Measurements from ENCODE around the gene LNX2.
A peak's percentile ranks its signal among the peaks of the same experiment; 100 is the strongest.

LNX2 gene
- long read RNA-seq, donor 1, full-length matches to known transcripts: 2 of 2 reads
- long read RNA-seq, donor 1, partial matches to known transcripts: 0 of 2 reads
- long read RNA-seq, donor 1, other reads (novel, unspliced or antisense): 0 of 2 reads
- long read RNA-seq, donor 2, full-length matches to known transcripts: 2 of 120 reads
- long read RNA-seq, donor 2, partial matches to known transcripts: 87 of 120 reads
- long read RNA-seq, donor 2, other reads (novel, unspliced or antisense): 31 of 120 reads
- long read RNA-seq, donor 3, full-length matches to known transcripts: 1 of 1 reads
- long read RNA-seq, donor 3, partial matches to known transcripts: 0 of 1 reads
- long read RNA-seq, donor 3, other reads (novel, unspliced or antisense): 0 of 1 reads
- long read RNA-seq, donor 4: 0 reads
- long read RNA-seq, donor 5, full-length matches to known transcripts: 1 of 191 reads
- long read RNA-seq, donor 5, partial matches to known transcripts: 183 of 191 reads
- long read RNA-seq, donor 5, other reads (novel, unspliced or antisense): 7 of 191 reads
- long read RNA-seq, donor 6, full-length matches to known transcripts: 1 of 1 reads
- long read RNA-seq, donor 6, partial matches to known transcripts: 0 of 1 reads
- long read RNA-seq, donor 6, other reads (novel, unspliced or antisense): 0 of 1 reads
- long read RNA-seq, donor 7, full-length matches to known transcripts: 1 of 199 reads
- long read RNA-seq, donor 7, partial matches to known transcripts: 192 of 199 reads
- long read RNA-seq, donor 7, other reads (novel, unspliced or antisense): 6 of 199 reads
- long read RNA-seq, donor 8, full-length matches to known transcripts: 4 of 106 reads
- long read RNA-seq, donor 8, partial matches to known transcripts: 102 of 106 reads
- long read RNA-seq, donor 8, other reads (novel, unspliced or antisense): 0 of 106 reads

DNA sequence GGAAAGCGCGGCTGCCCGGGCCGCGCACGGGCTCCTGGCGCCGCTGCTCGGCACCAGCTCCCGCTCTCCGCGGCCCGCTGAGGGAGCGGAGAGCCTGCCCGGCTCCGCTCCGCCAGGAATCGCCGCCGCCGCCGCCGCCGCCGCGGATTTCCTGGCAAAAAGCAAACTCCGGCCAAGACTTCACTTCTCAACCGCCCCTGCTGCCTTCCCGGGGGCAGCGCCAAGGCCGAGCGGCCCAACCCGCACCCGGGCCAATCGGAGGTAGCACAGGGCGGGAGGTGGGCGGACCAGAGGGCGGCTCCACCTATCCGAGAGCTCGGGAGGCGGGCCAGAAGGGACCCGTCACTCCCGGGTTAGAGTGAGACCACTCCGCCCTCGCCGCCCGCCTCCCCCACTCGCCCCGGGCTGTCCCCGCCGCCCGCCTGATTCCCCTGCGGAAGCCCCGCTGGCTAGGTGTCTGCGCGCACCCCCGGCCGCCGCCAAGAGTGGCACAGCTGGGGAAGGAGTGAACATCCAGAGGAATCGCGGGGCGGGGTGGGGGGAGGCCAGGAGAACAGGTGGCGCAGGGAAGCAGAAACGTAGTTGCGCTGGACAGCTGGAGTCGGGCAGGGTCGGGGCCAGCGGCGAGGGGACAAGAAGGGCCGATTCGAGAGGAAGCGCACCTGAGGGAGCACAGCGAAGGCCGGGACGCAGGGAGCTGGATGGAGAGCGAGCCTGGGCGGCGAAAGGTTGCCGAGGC is at the start of gene LNX2:
Gene LNX2 (minus strand): TSS at position 153 of the 739 bp plus-strand sequence. CDS start 38,826 bp downstream, outside the sequence.
- DNase-seq: peak; percentile 94

DNA sequence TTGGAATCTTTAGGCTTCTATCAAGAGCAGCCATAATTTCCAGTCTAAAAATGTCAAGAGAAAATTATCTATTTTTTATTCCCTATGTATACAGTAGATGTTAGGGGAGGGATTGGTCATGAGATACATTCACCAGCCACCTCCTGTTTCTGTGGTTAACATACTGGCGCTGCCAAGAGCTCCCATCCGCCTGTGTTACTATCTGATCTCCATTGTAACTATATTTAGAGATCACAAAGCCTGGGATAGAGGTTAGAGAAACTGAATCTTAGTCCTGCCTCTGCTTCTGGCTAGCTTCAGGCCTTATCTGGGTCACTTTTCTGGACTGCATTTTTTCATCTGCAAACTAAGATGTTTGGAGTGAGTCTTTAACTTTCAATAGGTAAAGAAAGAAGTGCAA is 47.6 kb upstream of the LNX2 start:
- DNase-seq: no peak

DNA sequence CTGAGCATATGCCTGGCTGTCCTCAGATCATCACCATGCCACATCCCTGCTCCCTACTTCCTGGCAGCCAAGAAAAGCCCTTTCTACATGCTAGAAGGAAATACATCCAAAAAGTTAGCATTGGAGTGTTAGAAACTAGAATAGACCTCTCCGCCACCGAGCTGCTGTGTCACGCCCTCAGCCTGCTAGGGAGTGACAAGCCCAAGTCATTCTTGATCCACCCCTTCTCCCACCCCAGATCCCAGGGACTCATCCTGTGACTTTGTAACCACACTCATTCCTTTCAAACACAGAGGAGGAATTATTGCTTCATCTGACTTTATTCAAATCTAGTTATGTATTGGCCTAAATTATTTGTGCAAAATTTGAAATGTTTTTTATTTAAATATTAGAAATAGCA is 46.6 kb upstream of the LNX2 start:
- DNase-seq: no peak

DNA sequence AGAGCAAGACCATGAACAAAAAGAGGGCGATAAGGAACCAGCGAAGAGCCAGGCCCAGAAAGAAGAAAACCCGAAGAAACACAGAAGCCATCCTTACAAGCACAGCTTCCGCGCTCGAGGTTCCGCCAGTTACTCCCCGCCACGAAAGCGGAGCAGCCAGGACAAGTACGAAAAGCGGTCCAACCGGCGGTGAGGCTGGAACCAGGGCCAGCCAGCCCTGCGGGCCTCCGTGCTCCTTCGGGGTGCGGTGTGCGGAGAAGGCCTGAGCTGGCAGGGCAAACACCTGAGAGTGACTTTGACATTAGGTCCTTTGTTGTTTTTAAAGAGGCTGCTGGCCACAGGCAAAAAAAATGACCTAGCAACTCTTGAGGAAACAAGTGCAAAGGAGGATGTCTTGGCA is 45.4 kb upstream of the LNX2 start:
- no peak for DNase-seq

DNA sequence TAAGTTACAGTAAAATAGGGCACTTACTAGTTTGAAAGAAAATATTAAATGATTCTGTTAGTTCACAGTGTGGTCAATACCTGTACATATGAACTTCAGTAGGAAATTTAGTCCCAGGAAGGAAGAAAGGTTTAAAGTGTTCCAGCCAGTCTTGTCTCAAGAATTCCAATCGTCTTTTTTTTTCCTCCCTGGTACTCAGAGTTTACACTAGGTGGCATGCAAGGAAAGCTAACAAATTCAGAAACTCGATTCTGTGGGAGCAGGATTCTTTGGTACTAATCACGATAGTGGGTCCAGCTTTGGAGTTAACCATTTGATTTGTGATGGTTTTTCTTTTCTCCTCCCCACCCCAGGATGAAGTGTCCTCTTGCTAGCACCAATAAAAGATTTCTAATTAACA is 45.0 kb upstream of the LNX2 start:
- no peak for DNase-seq

DNA sequence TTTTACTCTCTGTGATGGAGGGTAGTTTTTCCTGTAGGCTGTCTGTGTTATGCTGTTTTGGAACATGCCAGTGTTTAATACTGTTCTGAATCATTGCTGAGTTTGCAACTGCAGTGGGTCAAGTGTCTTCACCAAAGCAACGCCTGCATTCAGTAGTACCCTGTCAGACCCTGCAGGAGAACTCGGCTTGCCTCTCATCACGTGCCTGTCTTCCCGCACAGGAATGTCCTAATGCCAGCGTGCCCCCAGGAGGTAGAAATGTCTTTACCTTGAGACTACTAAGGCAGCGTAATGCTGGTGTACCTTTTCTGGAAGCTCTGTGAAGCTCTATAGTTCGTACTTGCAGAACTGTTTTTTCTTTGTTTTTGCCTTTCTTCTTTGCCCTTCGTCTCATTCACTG is 43.6 kb upstream of the LNX2 start:
- no peak for DNase-seq

DNA sequence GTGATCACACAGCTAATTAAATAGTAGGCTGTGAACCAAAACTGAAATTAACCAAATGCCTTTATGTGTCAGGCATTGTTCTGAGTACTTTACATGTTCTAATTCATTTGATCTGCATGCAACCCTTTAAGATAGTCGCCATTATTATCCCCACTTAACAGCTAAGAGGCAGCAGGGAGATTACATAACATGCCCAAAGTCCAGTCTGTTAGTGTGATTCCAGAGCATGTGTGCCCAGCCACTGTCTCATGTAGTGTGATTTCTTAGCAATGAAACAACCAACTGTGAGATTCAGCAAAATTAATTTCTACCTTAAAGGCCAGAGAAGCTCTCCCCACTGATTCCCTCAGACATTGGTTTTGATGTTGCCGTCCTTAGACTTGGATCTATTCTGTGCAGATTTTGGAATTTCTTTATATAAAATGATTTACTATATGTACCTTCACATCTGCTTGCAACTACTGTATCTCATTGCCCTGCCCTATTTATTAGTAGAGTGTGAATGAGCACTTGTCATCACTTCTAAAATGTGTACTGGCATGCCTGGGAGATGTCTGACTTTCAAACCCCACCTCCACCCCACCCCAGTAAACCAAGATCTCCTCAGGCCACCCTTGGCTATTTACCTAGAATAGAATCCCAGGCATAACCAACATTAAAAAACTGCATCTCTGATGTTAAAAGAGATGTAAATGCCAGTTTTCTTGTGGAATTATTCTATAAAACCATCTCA is 42.6 kb upstream of the LNX2 start:
- DNase-seq: no peak

DNA sequence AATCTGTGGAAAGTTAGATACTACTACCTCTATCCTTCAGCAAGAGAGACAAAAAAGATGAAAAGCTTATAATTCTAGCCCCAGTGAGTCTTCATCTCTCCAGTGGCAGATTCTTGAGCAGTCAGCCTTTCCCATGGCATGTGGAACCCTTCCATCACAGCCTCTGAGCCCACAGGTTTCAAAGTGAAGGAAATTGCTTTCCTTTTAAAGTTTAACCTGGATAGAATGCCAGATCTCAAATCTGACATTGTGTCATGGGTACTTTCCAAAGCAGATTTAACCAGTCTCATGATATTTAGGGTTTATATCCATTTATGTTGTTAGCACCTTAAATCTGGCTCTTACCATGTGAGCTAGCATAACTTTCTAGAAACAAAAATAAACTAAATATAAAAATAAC is 40.7 kb upstream of the LNX2 start:
- no peak for DNase-seq

DNA sequence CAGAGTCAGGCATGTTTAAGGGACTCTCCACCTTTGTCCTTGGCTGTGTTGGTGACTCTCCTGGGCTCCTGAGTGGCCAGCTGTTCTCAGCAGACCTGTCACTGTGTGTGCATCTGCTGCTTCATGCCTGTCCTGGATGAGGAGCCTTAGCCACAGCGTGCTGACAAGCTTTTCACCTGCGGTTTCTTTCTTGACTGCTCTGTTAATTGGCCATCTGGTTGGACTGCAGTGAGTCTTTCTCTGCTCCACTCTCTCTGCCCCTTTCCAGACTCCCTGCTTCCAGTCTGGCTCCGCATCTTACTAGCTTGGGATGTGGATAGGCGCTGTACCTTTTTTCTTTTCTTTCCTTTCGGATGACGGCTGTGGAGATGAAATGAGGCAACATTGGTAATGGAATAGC is 40.2 kb upstream of the LNX2 start:
- DNase-seq: no peak

DNA sequence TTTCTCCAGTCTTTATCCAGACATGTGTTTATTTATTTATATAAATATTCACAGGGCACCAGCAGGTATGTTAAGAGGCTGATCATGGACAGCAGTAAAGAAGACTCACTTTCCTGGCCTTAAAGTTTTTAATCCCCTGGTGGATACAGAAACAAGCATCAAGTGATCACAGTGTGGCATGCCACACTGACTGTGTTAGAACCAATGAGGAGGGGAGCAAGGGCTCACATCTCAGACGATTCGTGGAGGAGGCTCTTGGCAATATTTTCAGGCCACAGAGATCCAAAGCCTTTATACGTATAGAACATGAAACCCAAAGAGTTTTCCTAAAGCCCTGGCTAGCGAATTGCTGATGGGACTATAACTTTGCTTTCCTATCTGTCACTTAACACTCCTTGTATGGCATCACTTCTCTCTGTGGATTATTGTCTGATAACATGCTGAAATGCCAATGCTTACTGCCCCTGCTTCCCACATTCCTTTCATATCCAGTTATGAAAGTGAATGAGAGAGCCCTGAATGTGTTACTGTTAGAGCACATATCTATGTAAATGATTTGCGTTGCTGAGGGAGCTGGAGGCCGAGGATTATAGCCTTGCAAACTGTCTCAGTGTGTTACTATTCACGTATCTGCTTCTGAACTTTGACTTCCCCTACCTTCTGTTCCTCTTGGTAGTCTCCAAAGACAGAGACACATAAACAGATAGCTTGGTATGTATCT is 39.0 kb upstream of the LNX2 start:
- DNase-seq: no peak

DNA sequence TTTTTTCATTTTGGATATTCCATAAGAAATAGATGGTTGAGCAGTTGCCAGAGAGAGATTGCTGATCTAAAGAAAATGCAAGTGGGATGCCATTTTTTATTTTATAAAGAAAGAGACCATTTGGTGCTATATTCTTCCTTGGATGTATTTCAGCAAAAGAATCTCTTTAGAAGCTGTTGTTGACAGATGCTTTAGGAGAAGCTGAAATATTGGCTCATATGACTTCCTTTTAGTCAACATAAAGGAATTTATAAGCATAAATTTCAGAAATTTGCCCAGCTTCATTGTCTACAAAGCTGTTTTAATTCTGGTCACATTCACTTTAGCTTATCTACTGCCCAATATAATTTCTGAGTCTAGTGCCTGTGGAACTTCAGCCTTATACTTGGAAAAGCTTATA is 38.2 kb upstream of the LNX2 start:
- no peak for DNase-seq

DNA sequence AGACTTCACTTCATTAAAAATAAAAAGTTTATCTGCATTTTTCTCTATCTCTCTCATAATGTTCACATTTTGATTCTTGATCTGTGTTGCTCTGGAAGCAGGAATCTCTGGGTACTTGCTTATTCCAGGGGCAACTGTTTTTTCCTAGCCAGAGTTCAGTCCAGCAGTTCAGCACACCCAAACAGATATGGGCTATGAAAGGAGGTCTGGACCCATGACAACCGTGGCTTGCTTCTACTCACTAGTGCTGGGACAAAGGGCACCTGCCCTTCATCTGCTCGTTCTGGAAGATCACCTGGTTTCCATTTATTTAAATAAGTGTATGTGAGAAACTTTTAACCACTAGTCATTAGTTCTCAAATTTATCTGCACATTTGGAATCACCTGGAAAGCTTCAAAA is 37.4 kb upstream of the LNX2 start:
- no peak for DNase-seq

DNA sequence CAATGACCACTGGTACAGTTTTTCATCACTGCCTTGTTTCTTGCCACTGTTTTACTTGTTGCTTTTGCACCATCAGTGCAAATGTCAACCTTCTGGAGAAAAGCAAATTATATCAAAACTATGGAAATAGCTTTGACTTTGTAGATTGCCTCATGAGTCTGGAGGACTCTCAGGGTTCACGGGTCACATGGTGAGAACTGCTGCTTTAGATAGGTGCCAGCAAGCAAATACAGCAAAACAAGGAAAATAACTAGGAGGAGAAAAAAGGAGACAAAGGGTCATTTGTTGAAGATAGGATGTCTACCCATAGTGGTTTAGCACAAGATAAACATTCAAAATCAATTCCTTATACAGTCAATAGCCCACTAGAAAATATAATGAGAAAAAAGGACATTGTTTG is 34.5 kb upstream of the LNX2 start:
- DNase-seq: no peak

DNA sequence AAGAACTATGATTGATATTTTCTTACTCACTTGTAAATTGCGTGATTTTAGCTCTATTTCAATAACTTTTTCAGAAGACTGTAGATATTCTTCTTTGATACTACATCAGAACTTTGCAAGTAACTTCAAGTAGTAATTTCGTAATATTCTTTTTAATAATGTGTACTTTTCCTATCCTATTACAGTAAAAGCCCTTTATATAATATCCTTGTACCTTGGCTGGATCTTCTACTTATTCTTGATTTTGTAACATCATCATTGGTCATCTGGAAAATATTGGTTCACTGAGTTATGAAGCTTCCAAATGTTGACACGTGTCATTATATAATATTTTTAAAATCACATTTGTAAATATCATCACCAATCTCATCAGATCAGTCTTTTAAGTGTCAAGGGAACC is 33.7 kb upstream of the LNX2 start:
- DNase-seq: no peak

DNA sequence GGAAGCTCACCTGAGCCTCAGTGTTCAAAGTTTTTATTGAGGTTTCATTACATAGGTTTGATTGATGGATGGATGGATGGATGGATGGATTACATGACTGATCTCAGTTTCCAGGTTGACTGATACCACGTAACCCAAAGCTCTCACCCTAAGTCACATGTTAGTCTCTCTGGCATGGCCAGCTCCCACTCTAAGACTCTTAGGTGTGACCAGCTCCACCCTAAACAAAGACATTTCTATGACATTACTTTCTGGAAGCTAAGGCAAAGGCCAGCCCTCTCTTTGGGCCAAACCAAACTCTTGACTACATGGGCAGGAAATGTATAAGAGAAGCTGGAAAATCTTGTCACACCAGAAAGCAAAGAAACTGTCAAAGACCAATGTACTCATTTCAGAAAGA is 30.0 kb upstream of the LNX2 start:
- DNase-seq: no peak

DNA sequence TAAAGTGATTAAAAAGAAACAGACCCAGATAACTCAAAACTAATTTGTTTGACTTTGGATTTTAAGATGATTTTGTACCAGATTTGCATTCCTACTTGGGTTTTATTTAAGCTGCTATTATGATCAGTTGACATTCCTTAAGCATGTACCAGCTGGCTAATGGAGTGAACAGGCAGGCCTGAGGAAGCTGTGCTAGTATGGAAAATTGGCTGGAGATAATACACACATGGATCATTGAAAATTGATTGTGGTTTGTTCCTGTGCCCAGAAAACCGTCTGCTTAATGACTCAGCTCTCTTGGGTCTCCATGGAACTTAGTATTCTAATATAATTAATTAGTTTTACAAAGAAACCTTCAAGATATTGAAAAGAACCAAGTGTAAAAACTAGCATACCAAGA is 24.0 kb upstream of the LNX2 start:
- DNase-seq: no peak

DNA sequence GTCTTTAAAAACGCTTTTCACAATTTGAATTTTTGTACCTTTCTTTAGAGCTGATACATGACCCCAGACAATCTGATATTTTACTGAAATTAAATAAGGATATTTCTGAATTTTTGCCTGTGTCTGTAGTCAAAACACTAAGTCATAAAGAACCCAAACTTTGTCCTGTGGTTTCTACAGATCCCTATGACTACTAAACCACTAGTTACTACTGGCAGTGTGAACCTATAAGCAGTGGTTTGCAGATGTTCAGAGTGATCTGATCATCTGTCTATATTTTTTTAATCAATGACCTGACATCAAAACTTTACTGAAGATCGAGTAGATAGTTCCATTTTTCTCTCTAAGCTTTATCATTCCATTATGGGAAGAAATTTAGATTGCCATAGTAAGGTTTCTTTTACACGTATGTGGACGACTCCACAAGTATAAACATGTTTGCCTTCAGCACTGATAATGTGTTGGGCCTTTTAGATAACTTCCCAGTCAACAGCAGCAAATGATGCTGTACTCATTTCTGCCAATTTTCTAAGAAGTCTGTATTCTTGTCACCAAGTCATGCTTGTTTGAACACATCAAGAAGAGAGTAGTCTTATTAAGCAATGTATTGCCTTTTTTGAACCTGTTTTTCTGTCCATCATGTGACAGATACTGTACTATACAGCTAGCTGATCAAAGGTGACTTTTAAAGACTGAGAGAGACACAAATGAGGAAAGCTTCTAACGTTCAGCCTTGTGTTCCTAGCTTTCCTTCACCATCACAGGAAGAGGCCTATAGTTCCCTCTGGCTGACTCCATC is 23.2 kb upstream of the LNX2 start:
- DNase-seq: no peak

DNA sequence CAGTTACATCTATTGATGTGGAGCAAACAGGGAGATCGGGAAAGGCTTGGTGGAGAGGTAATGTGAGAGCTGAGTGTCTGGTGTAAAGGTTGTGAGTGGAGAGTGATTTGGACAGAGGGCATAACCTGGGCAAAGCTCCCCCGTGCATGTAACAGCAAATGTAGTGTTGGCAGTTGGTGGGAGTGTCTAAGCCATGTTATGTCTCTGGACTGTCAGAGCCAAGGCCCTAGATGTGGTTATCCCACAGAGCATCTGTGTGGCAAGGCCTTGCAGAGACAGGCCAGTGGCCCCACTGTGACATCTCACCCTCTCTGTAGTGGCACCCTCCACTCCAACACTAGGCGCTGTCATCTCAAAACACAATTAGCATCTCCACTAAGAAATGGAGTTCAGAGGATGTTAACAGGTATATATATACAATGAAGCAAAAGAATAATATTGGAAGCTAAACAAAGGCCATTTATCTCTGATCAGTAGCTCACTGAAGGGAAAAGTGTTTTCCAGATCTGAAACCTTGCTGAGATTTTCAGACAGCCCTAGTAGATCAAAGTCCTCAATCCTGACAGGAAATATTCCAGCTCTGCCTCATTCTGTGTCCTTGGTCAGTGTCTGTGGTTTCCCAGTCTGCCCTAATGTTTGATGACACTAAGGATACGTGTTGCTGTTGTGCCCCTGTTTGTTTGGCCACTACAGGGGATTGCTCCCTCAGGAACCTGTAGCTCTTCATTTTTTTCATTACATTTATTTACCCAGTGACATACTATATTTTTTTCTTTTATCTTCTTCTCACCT is 21.6 kb upstream of the LNX2 start:
- DNase-seq: no peak

DNA sequence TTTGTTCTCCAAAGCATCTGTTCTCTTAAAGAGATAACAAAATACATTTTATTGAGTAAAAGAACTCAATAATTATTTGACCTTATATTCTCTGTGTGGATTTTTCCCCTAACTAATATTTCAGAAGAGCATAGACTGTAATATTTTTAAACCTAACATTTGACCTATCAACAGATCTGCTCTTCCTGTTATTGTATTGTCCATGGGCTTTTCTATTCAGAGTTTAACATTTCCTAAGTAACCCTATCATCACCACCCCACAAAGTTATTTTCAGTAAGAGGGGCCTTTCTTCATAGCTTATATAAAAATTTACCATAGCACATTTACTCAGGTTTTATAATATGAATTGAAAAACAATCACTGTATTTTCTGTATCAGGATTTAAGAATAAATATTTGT is 18.9 kb upstream of the LNX2 start:
- no peak for DNase-seq

DNA sequence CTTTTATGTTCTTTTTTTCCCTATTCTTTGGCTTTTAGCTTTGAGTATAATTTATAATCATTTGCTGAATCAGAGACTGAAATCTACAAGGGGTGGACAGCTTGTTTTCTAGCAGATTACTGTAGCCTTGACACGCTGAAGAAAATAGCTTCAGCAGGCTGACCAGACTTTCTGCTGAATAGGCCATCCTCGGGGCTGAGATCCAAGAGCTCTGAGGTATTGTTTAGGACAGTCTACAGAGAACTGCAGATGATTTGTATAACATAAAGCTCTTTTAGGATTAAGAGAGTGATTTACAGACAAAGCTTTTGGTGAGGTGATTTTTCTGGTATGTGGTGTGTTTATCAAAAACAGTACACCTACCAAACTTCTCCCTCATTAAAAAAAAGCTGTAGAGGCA is 18.2 kb upstream of the LNX2 start:
- no peak for DNase-seq

Measured in right kidney (tissue), 9 donors.